ENCODE data around the gene MDC1.
"Not testable (repeated sequence)": the region's sequence is repeated elsewhere in the genome, so short reads cannot be mapped to it uniquely, and the experiment has no call there.

Gene MDC1

GRCh38 chr6:30678964-30679726, 37.9 kb downstream of the MDC1 start:
- DNase-seq: peak; percentile 66

DNA sequence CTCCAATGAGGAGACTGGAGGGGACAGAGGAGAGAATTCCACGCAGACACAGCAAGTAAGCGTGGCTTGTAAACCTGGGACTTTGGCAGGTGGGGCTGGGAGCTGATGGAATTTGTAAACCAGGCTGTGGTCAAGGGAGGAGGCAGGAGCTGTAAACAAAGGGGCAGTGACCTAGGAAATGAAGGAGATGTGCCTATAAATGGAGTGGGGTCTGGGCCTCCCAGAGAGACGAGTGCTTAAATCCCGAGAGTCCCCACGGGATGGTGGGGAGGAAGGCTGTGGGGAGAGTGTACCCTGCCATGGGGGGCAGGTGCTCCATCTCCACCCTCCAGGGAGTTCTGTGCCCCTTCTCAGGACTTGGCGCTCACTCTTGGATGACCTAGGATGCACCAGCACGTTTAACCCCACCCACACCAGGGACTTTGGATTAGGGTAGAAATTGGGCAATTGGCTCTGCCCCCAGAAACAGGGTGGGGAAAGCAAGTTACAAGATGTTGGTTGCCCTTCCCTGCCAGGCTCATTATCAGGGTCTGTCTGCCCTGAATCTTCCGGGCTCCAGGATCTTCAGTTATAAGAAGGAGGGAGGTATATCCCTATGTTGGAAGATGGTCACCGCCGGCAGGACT, 40.3 kb downstream of the MDC1 start:
- DNase-seq: no peak

GRCh38 chr6:30672445-30673253, 44.4 kb downstream of the MDC1 start, which contains the start of gene DHX16:
Gene DHX16, minus strand, starts transcription at chr6:30673006. Its CDS starts 165 bp downstream, at chr6:30672841.
- peak; percentile 94 for DNase-seq

- no peak for DNase-seq
These were observed 46.1 kb downstream of the MDC1 start for GRCh38 chr6:30670760-30671527.

DNA sequence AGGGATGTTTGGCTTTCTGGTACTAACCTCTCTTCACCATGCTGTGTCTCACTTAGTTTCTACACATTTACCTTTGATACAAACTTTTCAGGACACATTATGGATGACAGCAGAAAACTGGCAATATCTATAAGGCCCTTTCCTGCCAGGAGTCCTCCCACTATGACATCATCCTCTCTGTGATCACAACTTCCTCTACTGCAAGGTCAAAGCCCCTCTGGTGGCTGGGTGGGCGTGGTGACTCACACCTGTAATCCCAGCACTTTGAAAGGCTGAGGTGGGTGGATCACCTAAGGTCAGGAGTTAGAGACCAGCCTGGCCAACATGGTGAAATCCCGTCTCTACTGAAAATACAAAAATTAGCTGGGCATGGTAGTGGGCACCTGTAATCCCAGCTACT, 50.8 kb downstream of the MDC1 start:
- DNase-seq: not testable (repeated sequence)

GRCh38 chr6:30664994-30665767, 51.9 kb downstream of the MDC1 start:
- no peak for DNase-seq

DNA sequence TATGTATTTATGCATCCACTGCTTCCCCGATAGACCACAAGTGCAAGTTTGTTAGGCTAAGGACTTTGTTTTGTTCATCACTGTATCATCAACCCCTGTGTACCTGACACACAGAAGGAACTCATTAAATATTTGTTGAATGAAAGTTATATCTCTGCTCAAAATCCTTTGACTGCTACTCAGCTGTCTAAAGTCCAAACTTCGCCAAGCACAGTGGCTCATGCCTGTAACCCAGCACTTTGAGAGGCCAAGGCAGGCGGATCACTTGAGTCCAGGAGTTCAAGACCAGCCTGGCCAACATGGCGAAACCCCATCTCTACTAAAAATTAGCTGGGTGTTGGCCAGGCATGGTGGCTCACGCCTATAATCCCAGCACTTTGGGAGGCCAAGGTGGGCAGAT, 59.2 kb downstream of the MDC1 start:
- DNase-seq: not testable (repeated sequence)

DNA sequence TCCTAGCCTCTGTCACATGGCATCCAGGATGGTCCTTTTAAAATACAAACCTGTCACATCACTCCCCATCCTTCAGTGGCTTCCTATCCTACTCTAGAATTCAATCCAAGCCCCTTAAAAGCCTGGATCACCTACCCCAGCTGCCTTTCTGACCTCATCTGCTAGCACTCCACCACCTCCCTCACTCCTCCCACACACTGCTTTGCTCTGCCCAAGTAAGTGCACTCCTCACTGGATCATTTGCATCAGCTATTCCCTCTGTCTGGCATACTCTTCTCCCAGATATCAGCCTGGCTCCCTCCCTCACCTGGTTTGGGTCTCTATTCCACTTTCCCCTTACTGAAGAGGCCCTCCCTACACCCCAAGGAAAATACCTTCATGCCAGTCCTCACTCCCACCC, 59.6 kb downstream of the MDC1 start:
- no peak for DNase-seq

GRCh38 chr6:30656513-30656912, 60.6 kb downstream of the MDC1 start:
- no peak for DNase-seq

GRCh38 chr6:30655743-30656094, 61.4 kb downstream of the MDC1 start:
- DNase-seq: no peak

DNA sequence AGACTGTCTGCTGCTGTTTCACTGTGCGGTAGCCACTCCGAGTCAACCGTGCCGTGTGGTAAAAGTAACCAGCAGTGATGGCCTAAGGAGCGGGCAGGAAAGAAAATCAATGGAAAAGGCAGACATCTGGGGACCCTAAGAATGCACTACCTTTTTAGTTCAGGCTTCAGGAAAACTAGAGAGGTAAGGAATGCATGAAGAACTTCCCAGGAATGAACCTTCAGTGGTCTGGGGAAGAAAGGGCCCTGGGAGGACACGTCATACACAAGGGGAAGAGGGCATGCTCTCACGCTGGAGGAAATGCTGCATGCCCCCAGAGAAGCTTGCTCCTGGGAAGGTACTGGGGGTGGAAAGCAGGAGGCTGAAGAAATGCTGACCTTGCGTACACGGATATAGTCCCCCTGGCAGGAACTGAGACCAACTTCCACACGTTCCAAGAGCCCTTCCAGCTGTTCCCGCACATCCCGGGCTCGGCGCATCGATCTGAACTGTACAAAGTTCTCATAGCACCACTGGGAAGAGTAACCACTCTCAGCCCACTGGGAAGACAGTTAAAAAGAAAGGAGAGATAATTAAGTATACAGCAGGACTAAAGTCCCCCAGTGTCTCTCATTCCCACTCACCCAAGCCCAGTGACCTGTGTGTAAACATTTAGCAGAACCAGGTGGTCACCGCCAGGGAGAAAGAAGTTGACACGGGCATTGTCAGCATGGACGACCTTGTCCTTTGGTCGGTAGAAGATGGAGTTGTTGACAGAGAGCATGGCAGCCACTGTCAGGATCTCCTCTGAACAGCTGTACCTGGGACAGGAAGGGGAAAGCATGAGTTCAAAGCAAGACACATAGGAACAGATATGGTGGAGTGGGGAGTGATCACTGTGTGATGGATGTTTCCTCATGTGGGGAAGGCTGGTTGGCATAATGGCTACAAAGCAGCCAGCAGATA, 62.0 kb downstream of the MDC1 start:
- no peak for DNase-seq

- DNase-seq: no peak
These were observed 65.9 kb downstream of the MDC1 start for GRCh38 chr6:30651143-30651542.

All from NCI-H146 (cell line).